ENCODE measurements around the gene PGBD5. TPM values are rescaled to one million over a fixed set of nuclear protein-coding genes. Genes with fewer than 3 reads are reported as not detected.

The PGBD5 gene
- total RNA-seq, 1 donor from 2014 or later: 15.5 TPM

DNA sequence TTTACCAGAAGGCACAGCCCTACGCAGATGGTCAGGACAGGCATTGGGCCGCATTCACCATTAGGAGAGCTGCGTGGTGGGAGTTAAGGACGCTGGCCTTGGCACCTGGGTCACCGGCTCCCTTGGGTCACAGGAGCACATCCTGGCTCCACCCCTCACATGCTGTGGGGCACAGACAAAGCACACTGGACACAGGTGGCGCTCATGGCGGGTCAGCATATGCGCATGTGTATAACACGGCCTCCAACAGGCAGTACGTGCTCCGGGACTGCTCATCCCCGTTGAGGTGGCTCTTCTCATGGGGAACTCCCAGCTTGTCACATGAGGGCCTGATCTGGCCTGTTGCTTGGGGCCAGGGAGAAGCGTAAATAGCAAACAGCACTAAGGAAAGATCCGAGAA lies 25.0 kb downstream of the PGBD5 start:
- intact Hi-C loops (cut with DNase I): no loop called here
- DNase-seq (ENCODE audit: missing footprints) (no peak), ATAC-seq (no peak)

DNA sequence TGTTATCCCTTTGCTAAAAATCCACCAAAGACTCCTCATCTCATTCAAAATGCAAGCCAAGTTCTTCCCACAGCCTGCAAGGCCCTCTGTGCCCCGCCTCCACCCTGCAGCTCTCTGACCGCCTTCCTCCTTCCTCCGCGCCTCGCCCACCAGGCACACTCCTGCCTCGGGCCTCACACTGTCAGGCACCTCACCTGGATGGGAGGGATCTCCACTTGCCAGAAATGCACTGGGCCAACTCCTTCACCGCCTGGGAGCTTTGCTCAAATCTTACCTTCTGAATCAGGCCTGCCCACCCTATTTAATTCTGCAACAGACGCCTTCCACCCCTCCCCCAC lies 26.2 kb downstream of the PGBD5 start:
- intact Hi-C loops (cut with DNase I): no loop called here
- ATAC-seq: no peak
- DNase-seq (ENCODE audit: missing footprints): no peak

DNA sequence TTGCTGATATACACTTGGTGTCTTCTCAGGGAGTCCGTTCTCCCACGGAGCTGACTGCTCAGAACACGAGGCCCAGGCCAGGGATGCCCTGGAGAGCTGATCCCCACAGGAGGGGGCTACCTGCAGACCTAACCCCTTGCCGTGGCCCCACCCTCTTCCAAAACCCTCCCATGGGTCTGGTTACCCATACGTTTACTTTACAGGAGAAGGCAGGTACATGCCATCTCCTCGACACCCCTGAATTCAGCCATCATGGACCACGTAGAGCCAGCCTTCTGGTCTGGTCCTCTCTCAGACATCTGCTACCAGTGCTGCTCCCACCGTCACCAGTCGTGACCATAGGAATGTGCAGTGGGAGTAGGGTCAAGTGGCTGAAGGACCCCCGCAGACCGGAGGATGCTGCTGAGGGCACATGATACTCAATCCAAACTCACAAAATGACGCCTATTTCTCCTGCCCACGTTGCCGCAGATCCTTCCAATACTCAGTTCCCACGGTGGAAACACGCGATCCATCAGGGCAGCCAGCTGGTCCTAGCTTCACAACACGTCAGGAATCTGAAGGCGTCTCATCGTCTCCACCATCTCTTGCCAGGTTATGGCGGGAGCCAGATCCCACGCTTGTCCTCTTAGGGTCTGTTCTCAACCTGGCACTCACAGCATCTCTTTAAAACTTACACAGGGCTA lies 26.7 kb downstream of the PGBD5 start:
- DNase-seq (ENCODE audit: missing footprints): no peak
- ATAC-seq: no peak
- intact Hi-C loops (cut with DNase I): no loop called here

DNA sequence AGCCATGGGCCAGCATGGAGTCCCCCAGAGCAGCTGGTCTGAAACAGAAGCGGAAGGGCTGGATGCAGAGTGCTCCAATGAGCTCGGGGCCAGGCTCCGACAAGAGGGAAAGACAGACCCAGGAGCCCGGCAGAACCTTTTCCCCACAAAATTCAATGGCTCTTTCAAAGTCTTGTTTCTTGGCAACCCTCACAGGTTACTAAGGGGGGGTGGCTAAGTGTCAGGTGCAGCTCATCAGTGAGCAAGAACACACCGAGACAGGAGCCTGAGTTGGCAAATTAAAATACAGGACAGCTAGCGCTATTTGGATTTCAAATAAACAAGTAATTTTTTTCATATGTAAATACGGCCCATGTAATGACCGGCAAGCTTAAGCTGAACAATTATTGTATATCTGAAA lies 27.3 kb downstream of the PGBD5 start:
- ATAC-seq (no peak), DNase-seq (ENCODE audit: missing footprints) (no peak)
- intact Hi-C loops (cut with DNase I): no loop called here

DNA sequence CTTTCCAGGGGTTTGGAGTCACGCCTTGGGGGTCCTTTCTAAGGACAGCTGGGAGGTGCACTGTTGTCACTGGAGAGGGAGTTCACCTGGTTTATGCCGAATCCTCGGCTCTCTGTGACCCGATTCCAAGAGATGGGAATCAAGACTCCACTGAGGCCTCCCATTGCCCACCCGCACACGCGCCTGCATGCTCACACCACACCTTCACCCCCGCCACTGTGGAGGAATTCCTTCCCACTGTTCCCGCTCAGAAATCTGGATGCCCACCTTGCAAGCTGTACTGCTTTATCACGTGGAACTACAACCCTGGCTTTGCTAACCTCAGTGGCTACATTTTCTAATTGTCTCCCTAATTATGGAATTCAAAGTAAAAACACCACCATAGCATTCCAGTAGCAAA lies 29.2 kb downstream of the PGBD5 start:
- no peak for DNase-seq (ENCODE audit: missing footprints)
- intact Hi-C loops (cut with DNase I): no loop called here
- no peak for ATAC-seq

DNA sequence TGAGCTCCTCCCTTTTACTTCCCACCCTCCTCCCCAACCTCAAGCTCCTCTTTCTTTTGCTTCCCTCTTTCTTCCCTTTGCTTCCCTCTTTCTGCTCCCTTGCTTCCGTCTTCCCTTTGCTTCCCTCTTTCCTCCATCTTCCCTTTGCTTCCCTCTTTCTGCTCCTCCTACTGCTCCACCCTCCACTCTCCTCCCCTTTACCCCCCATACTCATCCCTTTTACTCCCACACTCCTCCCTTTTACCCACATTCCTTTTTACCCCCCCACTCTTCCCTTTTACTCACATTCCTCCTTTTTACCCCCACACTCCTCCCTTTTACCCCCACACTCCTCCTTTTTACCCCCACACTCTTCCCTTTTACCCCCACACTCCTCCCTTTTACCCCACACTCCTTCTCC lies 30.2 kb downstream of the PGBD5 start:
- ATAC-seq (no peak), DNase-seq (ENCODE audit: missing footprints) (no peak)
- intact Hi-C loops (cut with DNase I): no loop called here

DNA sequence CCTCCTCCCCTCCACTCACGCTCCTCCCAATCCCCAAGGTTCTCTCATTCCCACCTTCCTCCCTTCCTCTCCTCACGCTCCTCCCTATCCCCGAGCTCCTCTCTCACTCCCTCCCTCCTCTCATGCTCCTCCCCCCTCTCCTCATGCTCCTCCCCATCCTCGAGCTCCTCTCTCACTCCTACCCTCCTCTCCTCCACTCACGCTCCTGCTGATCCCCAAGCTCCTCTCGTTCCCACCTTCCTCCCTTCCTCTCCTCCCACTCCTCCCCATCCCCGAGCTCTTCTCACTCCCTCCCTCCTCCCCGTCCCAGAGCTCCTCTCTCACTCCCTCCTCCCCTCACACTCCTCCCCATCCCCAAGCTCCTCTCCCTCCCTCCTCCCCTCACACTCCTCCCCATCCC lies 31.4 kb downstream of the PGBD5 start:
- intact Hi-C loops (cut with DNase I): no loop called here
- DNase-seq (ENCODE audit: missing footprints): no peak
- ATAC-seq: no peak

DNA sequence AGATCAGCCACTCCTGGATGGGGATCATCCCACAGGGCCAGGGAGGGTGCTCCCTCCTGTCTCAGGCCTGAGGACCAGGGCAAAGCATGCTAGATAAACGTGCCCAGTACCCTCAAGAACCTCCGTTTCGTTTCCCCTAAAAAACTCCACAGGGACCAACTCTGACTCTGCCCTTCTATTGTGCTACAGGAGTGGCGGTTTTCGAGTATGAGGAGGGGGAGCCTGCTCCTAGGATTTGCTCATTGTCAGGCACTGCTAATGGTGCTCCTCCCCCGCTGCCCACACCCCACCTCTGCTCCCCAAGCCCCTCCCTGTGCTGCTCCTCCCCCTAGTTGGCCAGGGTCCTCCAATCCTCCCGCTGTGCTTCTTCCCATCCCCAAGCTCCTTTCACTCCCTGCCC lies 32.0 kb downstream of the PGBD5 start:
- peak; percentile 9 for ATAC-seq
- intact Hi-C loops (cut with DNase I): no loop called here
- no peak for DNase-seq (ENCODE audit: missing footprints)

DNA sequence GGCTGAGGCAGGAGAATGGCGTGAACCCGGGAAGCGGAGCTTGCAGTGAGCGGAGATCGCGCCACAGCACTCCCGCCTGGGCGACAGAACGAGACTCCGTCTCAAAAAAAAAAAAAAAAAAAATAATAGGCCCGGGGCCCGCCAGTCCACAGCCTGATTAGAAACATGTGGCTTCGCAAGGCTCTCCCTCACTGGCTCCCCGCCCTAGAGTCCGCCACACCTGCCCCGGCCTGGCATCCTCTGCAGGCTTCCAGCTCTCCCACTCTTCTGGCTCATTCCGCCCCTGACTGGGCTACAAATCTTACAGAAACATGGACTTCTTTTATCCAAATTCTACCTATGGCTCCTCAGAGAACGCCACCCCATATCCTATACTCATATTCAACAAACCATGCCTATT lies 32.4 kb downstream of the PGBD5 start:
- DNase-seq (ENCODE audit: missing footprints) (no peak), ATAC-seq (no peak)
- intact Hi-C loops (cut with DNase I): no loop called here

DNA sequence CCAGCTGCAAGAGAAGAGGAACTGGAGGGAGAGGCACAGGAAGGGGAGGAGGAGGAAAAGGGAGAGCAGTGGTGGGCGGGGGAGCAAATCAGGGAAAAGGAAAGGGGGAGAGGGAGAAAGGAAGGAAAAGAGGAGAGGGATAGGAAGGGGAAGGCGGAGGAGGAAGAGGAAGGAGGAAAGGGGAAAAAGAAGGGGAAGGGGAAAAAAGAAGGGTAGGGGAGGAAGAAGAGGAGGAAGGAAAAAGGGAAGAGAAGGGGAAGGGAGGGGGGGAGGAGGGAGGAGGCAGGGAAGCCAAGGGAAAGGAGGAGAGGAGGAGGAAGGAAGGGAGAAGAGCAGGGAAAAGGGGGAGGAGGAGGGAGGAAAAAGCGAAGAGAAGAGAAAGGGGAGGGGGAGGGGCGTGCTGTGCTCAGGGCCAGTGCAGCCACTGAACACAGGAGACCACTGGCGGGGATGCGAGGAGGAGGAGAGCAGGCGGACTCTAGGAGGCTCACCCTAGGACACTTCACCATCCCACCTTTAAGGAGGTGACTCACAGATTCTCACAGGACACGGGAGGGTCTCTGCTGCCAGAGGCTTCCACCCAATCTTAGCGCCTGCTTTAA lies 33.1 kb downstream of the PGBD5 start:
- DNase-seq (ENCODE audit: missing footprints) (no peak), ATAC-seq (no peak)
- intact Hi-C loops (cut with DNase I): no loop called here

DNA sequence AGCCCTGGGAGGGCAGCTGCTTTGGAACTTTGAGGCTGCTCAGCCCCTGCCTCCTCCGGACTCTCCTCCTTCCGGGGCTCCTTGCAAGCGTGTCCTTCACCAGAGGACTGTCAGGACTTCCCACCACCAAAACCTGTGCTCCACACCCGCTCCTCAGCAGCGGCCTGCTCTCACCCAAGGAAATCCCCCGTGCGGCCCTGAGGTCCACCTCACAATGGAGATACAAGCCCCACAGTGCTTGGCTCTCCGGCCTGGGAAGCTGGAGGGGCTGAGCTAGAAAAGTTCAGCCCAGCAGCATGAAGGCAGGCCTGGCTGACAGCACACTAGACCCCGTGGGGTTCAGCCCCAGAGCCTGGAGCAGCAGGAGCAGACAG lies 33.6 kb downstream of the PGBD5 start:
- intact Hi-C loops (cut with DNase I): no loop called here
- ATAC-seq: no peak
- no peak for DNase-seq (ENCODE audit: missing footprints)

DNA sequence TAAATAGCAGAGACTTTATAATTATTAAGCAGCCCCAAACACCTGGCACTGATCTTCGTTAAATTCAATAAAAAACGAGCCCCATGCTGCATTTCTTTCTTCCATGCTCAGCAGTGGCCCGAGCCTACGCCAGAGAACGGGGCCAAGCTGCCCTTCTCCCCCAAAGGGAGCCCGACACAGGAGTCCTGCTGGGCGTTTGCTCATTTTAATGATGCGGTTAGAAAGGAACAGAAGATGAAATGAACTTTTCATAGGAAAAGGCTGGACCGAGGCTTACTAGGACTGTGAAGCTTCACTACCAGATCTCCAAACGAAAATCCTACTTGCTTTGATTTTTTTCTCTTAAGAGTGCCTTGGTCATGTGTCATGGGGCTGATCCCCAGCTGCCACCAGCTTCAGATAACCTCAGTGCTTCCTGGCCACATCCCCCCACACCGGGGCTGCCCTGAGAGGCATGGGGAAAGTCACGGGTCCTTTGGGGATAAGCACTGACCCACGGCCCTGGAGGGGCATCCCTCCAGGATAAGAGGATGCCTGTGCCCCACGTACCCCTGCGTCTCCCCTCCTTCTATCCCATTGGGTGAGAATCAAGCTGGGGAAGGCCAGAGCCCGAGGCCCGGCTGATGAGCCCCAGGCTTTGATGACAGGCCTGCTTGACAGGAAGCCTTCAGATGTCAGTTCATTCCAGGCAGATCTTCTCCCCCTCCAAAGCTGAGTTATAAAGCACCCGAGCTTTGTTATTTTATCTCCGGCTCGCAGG lies 34.2 kb downstream of the PGBD5 start:
- DNase-seq (ENCODE audit: missing footprints): no peak
- ATAC-seq: no peak

DNA sequence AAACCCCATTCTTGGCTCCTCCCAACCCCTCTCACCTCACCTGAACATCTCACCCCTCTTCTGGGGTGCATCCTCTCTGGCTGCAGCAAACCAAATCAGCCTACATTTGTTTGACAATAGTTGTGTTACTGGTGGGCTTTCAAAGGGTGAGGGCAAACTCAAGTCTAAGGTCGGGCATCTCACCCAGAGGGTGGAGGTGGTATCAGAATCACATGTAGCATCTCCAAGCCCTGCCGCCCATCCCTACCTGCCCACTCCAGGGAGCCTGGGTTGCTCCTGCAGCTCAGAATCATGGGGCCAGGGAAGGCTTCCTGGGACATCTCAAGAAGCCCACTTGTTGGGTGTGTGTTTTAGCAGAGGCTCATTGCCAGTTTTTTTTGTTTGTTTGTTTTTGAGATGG lies 35.8 kb downstream of the PGBD5 start:
- ATAC-seq (no peak), DNase-seq (ENCODE audit: missing footprints) (no peak)
- intact Hi-C loops (cut with DNase I): no loop called here

More for the DNA sequence above, 34.2 kb downstream of the PGBD5 start:
- intact Hi-C loops (cut with DNase I): no loop called here

DNA sequence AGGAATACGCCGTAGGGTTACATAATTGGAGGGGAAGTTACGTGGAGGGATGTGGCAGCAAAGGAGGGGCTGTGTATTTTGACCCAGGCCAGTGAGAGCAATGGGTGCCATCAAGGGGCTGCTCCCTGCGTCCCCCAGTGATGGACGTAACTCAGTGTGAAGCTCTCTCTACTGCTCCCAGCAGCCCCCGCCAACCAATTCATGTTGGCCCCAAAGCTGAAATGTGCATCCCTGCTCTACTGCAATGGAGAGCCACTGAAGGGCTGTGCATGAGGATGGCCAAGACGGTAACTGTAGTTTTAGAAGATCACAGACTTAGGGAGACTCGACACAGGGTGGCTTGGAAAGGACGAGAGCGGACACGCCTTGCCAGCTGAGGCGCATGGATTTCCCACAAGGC lies 38.3 kb downstream of the PGBD5 start:
- ATAC-seq (no peak), DNase-seq (ENCODE audit: missing footprints) (no peak)
- intact Hi-C loops (cut with DNase I): no loop called here

DNA sequence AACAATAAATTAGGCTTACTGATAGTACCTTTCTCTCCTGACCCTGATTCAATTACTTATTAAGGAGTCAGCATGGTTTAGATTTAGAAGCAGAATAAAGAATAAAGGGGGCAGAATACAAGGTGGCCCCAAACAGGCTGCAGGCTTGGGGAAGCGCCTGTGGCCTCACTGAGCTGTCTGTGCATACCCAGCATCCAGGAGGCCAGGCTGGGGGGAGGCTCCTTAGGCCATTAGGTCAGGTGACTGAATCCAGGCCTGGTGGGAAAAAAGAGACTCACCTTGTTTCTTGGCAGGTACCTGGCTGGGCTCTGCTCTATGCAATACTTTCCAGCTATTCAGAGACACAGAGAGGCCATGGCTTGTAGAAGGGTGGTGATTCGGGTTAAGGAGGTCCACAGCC lies 38.8 kb downstream of the PGBD5 start:
- ATAC-seq: no peak
- intact Hi-C loops (cut with DNase I): no loop called here
- DNase-seq (ENCODE audit: missing footprints): no peak

DNA sequence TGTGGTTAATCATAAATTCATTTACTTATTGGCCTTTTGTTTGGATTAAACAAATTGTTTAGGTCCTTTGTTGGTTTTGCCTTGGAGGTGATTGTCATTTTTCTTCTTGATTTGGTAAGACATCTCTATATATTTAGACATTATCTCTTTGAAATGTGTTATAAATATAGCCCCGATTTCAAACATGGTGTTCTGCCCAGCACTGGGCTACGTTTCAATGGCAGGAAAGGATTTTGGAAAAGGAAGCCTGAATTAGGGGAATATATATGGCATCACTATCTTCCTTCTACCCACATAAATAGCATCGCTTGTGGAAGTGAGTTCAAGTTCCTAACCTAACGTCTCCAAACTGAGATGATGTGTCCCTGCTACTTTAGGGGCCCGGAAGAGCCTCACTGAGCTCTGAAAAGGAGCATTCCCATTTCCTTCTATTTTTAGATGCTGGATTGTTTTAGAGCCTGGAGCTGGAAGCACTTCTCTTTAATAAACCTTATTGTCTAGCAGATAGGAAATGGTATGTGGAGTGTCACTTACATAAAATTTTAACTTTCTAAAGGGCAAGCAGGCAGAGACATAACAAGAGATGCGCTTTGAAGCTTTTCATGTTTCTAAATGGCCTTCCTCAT lies 39.4 kb downstream of the PGBD5 start:
- intact Hi-C loops (cut with DNase I): no loop called here
- DNase-seq (ENCODE audit: missing footprints) (no peak), ATAC-seq (no peak)

DNA sequence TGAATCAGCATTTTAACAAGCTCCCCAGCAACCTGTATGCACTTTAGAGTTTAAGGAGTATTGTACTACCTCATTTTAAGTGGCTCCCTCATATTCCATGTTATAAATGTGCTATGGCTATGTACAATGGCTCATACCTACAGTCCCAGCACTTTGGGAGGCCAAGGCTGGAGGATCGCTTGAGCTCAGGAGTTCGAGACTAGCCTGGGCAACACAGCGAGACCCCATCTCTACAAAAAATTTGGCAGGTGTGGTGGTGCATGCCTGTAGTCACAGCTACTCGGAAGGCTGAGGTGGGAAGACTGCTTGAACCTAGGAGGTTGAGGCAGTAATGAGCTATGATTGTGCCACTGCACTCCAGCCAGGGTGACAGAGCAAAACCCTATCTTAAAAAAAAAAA lies 40.2 kb downstream of the PGBD5 start:
- ATAC-seq: no peak
- no peak for DNase-seq (ENCODE audit: missing footprints)
- intact Hi-C loops (cut with DNase I): no loop called here

DNA sequence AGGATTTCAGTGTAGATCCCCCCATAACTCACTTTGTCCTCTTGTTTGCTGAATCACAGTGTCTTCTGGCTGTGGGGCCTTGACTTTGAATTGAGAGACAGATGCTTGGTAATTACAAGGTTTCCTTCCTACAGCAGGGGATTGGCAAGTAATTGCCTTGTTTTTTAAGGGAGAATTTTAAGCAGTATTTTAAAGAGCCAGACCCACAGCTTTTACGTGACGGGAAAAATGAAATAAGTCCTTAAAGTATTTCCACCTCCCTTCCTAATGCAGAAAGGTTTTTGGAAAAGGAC lies 41.0 kb downstream of the PGBD5 start:
- ATAC-seq (no peak), DNase-seq (ENCODE audit: missing footprints) (no peak)
- intact Hi-C loops (cut with DNase I): no loop called here

DNA sequence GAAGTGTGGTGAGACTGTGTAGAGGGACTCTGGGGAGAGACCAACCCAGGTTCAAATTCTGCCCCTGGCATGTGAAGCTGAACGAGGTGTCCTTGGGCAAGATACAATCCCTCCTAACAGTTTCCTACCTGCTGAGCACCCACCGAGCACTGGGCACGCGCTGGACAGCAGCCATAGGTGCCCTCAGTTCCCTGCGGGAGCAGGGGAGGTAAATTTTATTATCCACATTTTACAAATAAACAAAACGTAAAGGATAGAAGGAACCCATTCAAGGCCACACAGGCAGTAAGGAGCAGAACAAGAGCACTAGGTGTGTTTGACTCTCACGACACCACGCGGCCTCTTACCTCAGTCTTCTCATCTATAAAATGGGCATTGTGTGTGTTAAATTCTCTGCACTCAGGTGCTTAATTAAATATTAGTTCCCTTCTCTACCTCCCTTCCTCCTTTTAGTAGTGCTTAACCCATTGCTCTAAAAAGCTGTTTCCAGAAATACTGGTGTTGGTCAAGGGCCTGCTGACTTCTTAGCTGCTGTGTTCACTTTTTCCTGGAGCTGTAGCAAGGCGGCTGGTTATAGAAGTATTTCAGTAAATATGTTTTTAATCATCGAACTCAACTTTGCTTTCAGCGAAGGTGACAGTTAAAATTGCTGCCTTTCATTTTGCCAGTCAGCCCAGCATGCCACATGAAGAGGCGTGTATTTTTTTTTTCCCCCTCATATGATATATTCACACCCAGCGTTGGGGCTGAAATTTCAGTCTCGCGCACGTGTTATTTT lies 41.6 kb downstream of the PGBD5 start:
- ATAC-seq (no peak), DNase-seq (ENCODE audit: missing footprints) (no peak)
- intact Hi-C loops (cut with DNase I): no loop called here

DNA sequence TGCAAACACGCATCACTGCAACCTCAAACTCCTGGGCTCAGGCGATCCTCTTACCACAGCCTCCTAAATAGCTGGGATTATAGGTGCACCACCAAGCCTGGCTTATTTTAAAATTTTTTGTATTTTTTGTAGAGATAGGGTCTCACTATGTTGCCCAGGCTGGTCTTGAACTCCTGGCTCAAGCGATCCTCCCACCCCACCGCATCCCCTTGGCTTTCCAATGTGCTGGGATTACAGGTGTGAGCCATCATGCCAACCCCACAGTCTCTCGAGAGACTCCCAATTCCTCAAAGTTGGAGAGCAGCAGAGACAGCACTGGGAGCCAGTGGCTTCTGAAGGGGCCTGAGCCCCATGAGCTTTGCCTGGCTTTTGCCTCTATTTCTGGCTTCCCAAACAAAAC lies 42.7 kb downstream of the PGBD5 start:
- ATAC-seq (no peak), DNase-seq (ENCODE audit: missing footprints) (no peak)
- intact Hi-C loops (cut with DNase I): no loop called here

All from Right ventricle myocardium inferior (tissue), 1 donor.